ENCODE data around the gene CAPN12.

DNA sequence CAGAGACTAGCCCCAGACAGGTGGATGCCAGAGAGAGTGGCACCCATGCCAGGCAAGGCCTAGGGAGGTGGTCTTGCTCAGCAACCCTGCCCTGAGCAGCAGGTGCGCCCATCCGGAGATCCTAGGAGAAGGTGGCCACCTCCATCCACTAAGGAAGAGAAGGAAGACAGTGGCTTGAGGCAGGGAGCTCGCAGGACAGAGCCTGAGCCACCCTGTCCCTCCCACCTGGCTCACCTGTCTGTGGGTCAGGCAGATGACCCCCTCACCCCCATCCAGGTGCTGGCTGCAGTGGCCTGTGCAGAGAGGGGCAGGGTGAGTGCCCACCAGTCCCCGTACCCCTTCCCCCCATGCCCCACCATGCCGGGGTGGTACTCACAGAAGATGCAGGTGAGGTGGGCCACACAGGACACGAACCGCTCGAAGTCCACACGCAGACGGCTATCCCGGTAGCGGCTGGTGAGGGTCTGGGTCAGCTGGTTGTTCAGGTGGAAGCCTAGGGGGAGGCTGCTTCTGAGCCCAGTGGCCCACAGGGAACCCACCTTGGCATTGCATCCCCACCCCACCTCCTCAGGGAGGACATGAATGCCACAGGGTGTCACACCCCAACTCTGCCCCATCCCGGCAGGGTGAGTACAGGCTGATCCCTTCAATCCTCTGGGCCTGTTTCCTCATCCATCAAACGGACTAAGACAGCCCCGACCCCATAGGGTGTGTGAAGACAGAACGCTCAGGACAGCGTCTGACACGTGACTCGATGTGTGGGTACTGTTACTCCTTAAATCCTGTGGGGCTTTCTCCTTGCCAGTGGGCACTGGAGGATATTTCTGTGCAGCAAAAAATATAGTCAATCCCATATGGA, 13.3 kb downstream of the CAPN12 start:
- TF ChIP-seq, protein P1, sequence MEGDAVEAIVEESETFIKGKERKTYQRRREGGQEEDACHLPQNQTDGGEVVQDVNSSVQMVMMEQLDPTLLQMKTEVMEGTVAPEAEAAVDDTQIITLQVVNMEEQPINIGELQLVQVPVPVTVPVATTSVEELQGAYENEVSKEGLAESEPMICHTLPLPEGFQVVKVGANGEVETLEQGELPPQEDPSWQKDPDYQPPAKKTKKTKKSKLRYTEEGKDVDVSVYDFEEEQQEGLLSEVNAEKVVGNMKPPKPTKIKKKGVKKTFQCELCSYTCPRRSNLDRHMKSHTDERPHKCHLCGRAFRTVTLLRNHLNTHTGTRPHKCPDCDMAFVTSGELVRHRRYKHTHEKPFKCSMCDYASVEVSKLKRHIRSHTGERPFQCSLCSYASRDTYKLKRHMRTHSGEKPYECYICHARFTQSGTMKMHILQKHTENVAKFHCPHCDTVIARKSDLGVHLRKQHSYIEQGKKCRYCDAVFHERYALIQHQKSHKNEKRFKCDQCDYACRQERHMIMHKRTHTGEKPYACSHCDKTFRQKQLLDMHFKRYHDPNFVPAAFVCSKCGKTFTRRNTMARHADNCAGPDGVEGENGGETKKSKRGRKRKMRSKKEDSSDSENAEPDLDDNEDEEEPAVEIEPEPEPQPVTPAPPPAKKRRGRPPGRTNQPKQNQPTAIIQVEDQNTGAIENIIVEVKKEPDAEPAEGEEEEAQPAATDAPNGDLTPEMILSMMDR (conservative IDR thresholded peaks at IDR 0.05 in 1 of 2, IDR thresholded peaks at IDR 0.05 in 1 of 2; ENCODE audit: extremely low read depth in 1 of 2, insufficient read depth in 1 of 2, low read depth in 1 of 2, low read length in 2 of 2): no peak
- TF ChIP-seq EZH2 (IDR thresholded peaks at IDR 0.05; ENCODE audit: borderline replicate concordance, low read length): no peak

Measured in mammary epithelial cell (primary cell).